Astrocyte of the cerebellum (primary cell): ENCODE data around the gene C7orf57.
"Not testable (repeated sequence)": the region's sequence is repeated elsewhere in the genome, so short reads cannot be mapped to it uniquely, and the experiment has no call there.

Experiments
- DNase-seq: peaks from one replicate; pipeline ENCODE4 v3.0.0-alpha.2; 2011; ENCODE audit warnings: low read depth
- H3K4me3 ChIP-seq: 2 replicates; pipeline ENCODE4 v1.5.1; 2011; ENCODE audit warnings: mild to moderate bottlenecking, low read depth, low read length, moderate library complexity
- CTCF ChIP-seq: IDR thresholded peaks from 2 replicates; pipeline ENCODE4 v1.5.1; 2012; ENCODE audit warnings: low read length, low read depth, moderate library complexity, mild to moderate bottlenecking; ENCODE audit errors: missing control alignments
- in situ Hi-C: cut with HindIII; loops from 2 replicates; pipeline ENCODE4 v1.10.0; 2017; ENCODE audit warnings: low sequenced_read_pairs

The C7orf57 gene

GRCh38 chr7:48078470-48078869 is 43.1 kb downstream of the C7orf57 start:
- in situ Hi-C loops: no loop called here
- no peak for TF ChIP-seq CTCF
- DNase-seq: no peak
- no peak overlapping the region for H3K4me3 ChIP-seq

- H3K4me3 ChIP-seq, in situ Hi-C loops, DNase-seq: not testable (repeated sequence)
Measured at GRCh38 chr7:48082378-48082777, 47.0 kb downstream of the C7orf57 start.

GRCh38 chr7:48083114-48083830 is 47.9 kb downstream of the C7orf57 start:
- no peak for TF ChIP-seq CTCF
- no peak overlapping the region for H3K4me3 ChIP-seq
- peak; percentile 53 for DNase-seq
- in situ Hi-C loops: no loop called here

- in situ Hi-C loops: no loop called here
- peak; percentile 98 for DNase-seq
- TF ChIP-seq CTCF: no peak
- H3K4me3 ChIP-seq: no peak overlapping the region
Measured at GRCh38 chr7:48084727-48085432, 49.5 kb downstream of the C7orf57 start.

- in situ Hi-C loops: no loop called here
- DNase-seq: no peak
- TF ChIP-seq CTCF: no peak
- H3K4me3 ChIP-seq: no peak overlapping the region
Measured at GRCh38 chr7:48085433-48085791, 50.1 kb downstream of the C7orf57 start.

- DNase-seq: no peak
- in situ Hi-C loops: no loop called here
- TF ChIP-seq CTCF: no peak
- H3K4me3 ChIP-seq: no peak overlapping the region
Measured at GRCh38 chr7:48085942-48086341, 50.6 kb downstream of the C7orf57 start.

- in situ Hi-C loops: no loop called here
- DNase-seq: no peak
- H3K4me3 ChIP-seq: no peak overlapping the region
Measured at GRCh38 chr7:48087349-48087748, 52.0 kb downstream of the C7orf57 start.

More at GRCh38 chr7:48087349-48087748, 52.0 kb downstream of the C7orf57 start:
- TF ChIP-seq CTCF: no peak
